Activated CD4-positive, alpha-beta T cell treated with anti-CD3 and anti-CD28 coated beads for 4 hours (primary cell): Measurements from ENCODE around the gene NPB.

Experiments used
- DNase-seq, 2 donors: peaks; one replicate each; pipeline ENCODE4 v3.0.0-alpha.2; 2020

NPB gene

DNA sequence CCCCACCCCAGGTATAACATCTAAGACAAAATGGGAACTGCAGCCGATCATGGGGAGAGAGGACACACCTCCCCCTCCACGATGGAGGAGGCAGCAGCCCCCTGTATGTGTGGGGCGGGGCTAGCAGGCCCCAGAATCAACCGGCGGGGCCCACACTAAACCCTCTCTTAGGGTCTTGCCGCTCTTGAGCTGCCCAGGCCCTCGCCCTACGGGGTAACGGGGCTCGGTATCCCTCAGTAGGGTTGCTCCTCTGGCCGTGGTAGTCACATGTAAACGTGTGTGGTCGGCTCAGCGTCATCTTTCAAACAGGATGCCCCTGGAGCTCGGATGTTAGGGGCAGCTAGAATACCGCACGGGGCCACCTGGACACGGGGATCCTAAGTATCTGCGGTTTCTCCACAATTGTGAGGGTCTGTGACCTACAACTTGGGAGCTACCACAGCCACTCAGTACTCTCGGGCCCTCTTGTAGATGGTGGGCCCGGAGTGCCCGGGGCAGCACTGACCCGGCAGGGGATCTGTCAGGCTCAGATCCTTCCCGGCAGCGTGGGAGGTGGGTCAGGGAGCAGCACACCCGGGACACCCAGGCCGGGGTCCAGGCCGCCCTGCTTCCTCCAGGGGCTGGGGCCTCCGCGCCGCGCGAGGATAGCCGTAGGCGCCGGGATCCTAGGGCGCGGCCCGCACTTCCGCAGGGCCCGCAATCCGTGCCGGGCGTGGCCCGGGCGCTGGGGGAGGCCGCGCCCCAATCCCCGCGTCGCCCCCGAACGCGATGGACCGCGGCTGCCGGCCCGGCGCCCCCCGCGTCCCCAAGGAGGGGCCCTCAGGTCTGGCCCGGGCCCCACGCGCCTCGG is 31.7 kb upstream of the NPB start:
- peak in 1 of 2 donors; percentile 33 for DNase-seq

DNA sequence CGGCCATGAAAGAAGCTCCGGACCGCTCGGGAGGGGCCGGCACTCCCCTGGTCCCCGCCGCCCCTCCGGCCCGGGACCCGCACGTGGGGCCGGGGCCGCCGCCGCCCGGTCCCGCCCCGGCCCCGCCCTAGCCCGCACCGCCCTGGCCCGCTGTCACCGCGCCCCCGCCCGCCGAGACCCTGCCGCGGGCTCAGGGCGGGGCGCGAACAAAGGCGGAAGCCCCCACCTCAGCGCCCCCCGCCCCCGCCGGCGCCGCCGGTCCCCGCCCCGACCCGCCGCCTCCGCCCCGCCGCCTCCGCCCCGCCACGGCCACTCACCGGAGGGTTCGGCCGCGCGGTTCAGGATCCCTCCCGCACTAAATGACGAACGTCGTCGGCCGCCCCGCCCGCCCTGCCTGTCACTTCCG is 31.1 kb upstream of the NPB start, which contains the start of gene ARHGDIA:
ARHGDIA (minus strand) TSS at position 357 of the 406 bp plus-strand sequence. CDS start 1,407 bp downstream, outside the sequence.
- DNase-seq, result no peak

DNA sequence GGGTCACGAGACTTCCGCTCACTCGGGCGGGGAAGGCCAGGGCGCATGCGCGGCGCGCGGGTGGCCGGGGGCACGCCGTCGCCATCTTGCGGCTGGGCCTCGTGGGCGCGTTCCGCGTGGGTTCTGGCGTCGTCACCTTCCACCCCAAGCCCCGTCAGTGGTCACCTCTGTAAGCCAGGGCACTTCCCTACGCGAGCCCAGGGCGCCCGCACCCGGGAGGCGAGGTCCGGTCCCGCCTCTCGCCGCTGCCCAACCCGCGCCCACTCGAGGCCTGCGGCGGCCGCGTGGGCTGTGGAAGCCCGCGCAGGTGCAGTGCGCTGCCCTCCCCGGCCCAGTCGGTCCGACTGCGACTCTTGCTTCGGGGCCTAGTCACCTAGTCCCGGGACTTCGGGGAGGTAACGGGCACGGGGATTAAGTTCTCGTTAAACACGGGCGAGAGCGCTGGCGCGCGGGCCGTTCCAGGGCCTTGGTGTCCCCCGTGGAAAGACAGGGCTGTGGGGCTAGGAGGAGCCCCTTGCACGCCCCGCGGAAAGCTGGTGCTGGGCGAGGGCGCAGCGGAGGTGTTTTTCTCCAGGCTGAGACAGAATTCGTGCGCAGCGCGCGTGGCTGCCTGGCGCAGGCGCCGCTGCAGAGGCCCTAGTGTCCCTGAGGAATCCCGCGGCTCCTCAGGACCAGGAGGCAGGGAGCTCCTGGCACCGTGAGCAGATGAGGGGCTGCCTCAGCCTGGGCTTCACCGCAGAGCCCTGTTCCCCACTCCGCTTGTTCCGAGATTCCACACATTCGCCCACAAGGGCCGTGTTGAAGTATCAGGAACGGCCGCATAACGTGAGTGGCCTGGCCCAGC is 30.4 kb upstream of the NPB start:
- DNase-seq, result peak; percentile 96 to 97

DNA sequence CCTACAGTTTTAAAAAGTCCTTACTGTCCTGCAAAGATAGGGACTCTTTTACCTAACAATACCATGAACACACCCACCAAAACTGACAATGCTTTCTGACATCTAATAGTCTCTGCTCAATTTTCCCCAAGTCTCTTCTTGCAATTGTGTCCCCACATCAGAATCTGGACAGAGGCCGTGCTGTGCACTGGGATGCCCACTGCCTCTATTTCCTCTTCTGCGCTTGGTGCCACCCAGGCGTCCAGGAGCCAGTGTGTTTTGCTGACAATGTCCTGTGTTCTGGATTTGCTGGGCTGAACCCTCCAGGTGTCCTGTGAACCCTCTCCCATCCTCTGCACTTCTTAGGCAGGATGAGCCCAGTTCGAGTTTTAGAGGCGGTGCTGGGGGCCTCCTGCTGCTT is 24.5 kb upstream of the NPB start:
- DNase-seq, result no peak

DNA sequence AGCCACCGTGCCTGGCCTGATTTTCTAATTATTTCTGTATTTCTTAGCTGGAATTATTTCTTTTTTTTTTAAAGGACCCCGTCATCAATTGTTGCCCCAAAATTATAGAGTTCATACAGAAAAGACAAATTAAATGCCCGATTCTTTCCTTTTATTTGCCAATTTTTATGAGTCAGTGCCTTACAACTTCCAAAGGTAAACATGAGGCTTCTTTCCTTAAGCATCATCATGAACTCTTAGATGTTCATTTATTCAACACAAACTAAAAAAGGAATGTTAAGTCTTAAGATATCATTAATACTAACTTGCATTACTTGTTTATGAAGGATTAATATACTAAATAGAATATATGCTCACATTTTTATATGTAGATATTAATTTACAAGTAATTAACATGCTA is 23.7 kb upstream of the NPB start:
- no peak for DNase-seq

DNA sequence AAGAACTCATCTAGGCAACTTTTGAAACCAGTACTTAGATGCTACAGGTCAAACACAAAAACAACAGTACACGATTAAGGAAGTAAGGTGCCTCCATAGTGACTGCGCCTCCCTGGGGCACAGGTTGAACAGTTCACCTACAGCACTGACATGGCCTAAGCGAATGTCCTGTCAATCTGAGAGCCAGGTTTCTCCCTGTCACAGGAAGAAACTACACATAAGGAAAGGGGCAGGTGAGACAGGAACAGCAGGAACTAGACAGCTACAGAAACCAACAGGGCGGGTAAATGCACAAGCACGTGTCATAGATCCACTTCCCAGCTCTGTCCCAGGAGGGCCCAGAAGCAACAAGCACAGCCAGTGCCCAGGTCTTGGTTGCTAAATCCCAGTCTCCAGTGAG is 22.9 kb upstream of the NPB start:
- no peak for DNase-seq

DNA sequence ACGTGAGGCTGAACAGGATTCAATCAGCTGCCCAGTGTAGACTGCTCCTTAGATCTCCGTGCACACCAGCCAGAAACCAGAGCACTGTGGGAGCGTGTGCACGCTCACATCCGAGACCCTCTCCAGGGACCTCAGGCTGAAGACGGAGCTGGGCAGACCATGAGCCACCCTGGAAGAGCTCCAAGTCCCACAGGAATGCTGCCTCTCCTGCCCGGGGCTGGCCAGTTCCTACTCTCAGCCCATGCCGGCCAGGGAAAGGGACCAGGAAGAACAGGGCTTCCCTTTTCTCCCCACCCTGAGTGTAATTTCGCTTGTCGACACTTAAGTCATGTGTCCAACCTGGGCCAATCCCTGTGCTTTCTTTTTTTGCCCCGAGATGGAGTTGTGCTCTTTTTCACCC is 17.5 kb upstream of the NPB start:
- no peak for DNase-seq

DNA sequence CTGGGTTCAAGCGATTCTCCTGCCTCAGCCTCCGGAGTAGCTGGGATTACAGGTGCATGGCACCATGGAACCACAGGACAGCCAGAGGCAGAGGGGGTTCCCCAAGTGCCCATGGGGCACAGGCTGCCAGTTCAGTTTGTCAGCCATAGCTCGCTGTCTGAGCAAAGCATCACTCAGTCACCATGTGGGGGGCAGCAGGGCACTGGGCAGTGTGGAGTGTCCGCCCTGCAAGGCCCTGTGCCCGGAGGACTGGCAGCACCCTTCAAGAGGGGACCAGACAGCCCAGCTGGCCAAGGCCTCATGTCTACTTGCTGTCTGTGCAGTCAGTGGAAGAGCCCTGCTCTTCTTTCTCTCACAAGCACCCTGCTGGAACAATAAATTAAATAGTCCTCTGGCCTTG is 17.1 kb upstream of the NPB start:
- DNase-seq, result no peak

DNA sequence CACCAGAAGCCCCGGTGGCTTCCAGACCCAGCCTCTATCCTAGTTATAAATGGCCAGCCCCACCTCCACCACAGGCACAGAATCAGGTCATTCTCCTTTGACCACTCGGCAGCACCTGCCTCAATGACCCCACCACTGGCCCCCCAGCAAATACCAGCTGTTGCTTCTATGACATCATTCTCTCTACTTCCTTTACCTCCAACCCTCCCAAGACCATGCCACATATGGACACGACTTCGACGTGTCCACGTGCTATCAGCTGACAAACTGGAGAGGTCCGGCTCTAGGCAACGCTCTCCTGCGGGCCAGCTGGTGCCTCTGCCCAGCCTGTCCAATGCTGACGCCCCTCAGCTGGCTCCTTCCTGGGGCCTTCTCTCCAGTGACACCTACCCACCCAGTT is 16.6 kb upstream of the NPB start:
- DNase-seq, result no peak

DNA sequence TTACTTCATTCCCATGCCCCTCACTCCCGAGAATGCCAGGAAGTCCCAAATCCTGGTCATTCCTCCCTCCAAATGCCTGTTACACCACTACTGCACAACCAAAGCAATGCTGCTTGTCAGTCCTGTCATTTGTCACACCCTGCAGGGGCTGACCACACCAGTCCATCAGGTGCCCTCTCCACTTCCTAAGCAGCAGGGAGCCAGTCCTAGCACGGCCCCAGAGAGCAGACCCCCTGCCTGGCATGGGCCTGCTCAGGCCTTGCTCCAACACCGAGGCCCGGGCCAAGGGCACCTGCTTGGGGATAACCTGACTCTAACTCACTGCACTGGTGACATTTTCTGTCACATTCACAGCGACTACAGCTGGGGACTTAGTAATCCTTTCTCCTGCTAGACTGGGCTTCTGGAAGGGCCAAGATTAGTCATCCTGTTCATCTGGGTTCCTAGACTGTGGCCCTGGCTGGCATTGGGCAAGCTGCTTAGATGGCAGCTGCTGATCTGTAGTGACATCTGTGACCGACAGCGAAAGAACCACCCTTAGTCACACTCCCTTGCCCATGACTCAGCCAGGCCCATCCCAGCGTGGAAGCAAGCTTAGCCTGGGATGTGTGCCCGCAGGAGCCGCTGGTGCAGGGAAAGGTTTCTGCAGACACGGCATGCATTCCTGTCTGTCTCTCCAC is 16.0 kb upstream of the NPB start:
- no peak for DNase-seq

DNA sequence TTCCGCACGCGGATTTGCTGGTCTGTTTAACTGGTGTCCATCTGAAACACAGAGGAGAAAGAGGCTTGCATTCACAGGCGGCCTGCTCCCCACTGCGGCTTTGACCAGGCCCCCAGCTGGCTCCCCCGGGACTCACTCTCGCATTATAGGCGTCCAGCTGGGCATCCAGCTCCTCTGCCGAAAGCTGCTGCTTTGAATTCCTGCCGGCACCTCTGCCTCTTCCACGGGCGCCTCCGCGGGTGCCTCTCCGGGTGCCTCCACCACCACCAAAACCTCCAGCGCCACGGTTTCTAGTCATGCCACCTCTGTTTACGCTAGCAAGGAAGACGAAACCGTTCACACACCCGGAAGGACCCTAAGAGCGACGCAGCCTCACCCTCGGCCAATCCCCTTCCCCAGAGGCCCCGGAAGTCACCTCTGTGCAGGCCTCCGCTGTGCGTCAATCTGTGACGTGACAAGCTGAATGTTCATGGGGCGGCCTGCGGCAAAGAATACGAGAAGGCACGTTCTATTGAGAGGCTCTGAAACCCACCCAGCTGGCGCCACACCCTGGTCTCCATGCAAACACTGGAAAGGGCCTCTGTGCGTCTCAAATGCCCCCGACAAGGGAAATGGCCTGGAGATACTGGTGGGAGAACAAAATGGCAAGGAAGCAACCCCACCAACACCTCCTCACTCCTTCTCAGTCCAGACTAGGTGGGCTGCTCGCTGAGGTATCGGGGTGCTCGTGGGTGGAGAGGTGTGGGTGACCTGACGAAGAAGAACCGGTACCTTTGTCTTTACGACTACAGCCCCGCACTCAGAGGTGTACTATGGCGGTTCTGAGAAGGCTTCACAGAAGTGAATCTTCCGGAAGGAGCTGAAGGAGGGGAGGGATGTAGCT is 13.7 kb upstream of the NPB start:
- no peak for DNase-seq

DNA sequence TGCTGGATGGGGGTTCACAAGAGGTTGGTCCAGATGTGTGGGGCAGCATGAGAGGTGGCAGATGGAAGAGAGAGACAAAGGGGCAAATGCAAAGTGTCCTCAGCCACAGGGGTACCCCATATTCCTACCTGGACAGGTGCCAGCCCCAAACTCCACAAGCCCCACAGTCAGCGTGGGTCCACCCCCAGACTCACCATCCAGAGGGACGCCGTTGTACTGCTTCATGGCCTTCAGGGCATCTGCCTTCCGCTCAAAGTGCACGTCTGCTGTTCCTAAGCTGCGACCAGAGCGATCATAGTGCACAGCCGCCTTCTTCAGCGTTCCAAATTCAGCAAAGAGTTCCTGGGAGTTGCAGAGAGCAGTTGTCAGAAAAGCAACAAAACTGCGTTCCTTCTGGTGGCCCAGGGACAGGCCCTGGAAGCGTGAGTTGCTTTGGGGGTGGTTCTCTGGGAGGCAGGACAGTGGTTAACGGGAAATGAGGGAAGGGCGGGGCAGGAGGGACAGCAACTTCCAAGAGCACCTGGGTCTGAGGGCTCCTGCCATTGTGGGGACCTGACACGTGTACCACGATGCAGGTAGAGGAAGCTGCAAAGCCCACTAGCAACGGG is 12.9 kb upstream of the NPB start:
- DNase-seq, result no peak

DNA sequence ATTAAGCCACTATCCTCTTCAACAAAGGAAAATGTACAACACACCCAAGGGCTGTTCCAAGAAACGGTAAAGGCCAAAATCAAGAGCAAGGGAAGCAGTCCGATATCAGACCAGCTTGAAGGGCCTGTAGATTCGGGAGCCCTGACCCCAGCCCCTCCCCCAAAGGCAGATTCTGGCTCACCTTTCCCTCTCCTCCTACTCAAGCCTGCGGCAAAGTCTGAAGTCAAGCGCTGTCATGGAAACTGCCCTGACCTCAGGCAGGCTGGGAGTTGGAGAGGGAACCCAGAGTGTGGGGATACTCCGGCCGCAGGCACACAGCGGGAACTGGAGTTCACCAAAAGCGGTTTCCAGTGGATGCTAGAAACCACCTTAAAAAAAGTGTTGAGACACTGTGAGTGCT is 12.4 kb upstream of the NPB start:
- DNase-seq, result no peak

DNA sequence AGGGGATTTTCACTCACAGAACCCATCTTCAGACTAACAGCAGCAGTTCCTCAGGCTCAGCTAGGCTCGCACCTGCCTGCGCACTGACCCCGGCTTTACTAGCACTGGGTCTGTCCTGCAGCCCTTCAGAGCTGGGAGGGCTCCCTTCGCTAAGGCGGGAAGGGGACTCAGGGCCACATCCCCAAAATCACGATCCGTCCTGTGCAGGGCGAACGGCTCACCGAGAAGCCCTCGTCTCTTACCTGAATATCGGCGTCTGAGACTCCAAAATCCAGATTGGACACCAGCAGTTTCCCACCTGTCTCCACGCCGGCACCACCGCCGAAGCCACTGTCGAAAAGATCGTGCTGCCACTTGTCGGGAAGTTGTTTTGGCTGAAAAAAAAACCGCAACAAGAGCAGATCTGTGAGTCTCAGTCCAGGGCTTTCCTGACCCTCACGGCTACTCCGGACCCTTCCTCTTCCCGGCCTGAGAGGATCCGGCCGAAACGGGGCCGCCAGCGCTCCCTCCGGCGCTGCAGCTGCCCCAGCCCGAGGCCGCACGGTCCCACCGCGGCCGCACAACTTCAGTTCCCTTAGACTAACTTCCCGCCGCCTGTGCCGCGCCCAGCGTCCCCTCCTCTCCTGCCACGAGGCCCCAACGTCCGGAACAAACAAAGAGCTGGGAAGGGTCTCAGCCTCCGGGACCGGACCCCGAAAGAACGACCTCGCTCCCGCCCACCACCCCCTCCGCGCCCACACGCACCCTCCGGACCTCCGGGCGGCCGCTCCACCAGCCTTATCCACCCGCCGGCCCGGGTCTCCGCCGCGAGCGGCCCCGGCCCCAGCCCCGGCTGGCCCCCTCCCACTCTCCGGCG is 11.4 kb upstream of the NPB start:
- DNase-seq, result no peak

DNA sequence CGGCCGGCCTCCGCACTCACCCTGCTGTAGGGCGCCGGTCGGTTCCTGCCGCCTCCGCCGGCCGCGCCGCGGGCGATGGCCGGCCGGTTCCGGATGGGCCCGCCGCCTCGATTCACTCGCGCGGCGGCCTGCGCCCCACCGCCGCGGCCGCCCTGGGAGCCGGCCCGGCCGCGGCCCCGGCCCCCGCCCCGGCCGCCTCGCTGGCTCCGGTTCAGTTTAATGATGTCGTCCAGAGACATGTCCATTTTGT is 10.8 kb upstream of the NPB start:
- DNase-seq, result no peak

DNA sequence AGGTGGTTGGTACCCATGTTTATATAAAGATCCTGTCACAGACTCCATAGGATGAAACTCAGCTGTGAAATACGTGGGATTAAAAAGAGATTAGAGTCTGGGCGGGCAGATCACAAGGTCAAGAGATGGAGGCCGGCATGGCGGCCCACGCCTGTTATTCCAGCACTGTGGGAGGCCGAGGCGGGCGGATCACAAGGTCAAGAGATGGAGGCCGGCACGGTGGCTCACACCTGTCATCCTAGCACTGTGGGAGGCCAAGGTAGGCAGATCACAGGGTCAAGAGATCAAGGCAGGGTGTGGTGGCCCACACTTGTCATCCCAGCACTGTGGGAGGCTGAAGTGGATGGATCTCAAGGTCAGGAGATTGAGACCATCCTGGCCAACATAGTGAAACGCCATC is 6.6 kb upstream of the NPB start:
- DNase-seq, result no peak

DNA sequence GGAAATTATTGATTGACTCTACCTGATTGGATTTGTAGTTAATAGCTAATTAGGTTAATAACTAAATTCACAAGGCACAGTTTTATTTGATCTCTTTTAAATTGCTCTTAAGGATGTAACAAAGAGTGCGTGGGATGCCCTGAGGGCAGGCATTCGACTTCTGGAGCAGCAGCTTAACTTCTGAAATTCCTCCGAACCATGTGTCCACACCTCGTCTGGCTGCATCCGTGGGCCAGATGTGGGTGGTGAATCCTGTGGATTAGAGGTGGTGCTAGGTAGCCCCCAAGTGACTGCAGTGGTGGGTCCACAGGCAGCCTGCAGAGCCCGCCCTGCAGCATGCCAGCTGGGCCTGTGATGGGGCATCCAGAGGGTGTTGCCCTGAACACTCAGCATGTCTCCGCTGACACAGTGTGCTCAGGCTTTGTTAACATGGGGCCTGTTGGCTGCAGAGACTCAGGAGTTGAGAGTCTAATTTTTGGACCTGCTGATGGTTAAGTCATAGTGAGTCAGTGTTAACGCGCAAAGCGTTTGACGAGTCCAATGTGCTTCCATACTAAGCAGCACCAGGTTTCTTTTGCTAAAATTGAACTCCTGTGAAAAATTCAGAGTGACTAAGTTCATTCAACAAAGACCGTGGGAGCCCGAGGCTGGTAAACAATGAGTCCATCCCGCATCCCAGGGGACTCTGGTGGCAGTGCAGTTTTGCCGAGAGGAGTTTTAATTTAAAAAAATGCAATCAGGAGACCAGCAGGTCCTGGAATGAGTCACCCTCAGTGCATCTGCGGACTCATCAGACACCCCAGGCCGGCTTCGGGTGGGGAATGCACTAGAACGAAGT is 3.8 kb upstream of the NPB start:
- no peak for DNase-seq

DNA sequence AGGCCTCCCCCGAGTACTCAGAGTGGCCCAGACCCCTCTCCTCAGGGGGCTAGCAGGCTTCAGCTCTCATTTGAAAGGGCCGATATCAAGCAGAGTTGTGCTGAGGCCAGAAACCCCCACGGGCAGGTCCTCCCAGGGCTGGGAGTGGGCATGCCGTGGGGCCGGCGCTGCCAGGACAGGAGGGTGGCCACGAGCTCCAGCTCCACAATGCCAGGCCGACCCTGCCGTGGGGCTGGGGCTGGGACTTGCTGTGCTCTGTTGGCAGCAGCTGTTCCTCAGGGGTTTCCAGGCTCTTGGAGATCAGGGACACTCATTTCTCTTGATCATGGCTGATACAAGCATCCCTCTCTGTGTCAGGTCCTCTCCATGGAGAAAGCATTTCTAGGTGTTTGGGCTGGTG is 3.2 kb upstream of the NPB start:
- no peak for DNase-seq

DNA sequence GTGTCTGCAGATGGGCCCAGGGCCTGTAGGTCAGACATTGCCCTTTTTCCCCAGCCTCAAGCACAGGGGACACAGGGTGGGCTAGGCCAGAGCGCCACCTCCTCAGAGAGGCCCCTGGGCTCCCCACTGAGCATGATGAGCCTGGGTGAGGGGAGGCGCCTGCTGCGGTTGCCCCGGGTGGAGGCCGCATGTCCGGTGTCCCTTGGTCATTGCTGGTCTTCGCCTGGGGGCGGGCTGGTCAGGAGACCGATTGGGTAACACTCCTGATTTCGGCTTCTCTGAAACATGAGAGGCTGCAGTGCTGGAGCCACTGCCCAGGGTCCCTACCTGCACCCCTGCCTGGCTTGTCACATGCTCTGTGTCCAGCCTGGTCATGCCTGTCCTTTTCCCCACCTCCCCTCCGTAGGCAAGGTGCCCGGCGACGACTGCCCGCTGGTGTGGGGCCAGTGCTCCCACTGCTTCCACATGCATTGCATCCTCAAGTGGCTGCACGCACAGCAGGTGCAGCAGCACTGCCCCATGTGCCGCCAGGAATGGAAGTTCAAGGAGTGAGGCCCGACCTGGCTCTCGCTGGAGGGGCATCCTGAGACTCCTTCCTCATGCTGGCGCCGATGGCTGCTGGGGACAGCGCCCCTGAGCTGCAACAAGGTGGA is 2.4 kb upstream of the NPB start:
- no peak for DNase-seq
